Muscle of back (tissue), 11 donors: ENCODE measurements around the gene GALNT14. TPM values are rescaled to one million over a fixed set of nuclear protein-coding genes. Genes with fewer than 3 reads are reported as not detected.

ENCODE experiments used
- DNase-seq, 3 donors: peaks; one replicate each; pipeline versions ENCODE4 v3.0.0 to v3.0.0-alpha.2; 2013
- polyA plus RNA-seq, 10 donors: library from polyadenylated mRNA; unstranded; fragments of 120-200 nt; gene quantifications; one replicate each; pipeline ENCODE4 v1.2.1, GENCODE V29; 2013; ENCODE audit not compliant: insufficient read length in 10 of 10

Gene GALNT14
- polyA plus RNA-seq, 10 donors = 1.8 to 6.0 (median 2.9) TPM

GRCh38 chr2:31088504-31089195, 49.6 kb downstream of the GALNT14 start:
- DNase-seq = peak in 1 of 3 donors; percentile 13

GRCh38 chr2:31087491-31087890, 50.7 kb downstream of the GALNT14 start:
- DNase-seq = no peak

- no peak for DNase-seq
These were observed 51.6 kb downstream of the GALNT14 start for GRCh38 chr2:31086590-31086989.

GRCh38 chr2:31083234-31083993, 54.8 kb downstream of the GALNT14 start:
- no peak for DNase-seq

GRCh38 chr2:31082002-31082401, 56.2 kb downstream of the GALNT14 start:
- DNase-seq = no peak

- no peak for DNase-seq
These were observed 56.7 kb downstream of the GALNT14 start for GRCh38 chr2:31081492-31081891.

GRCh38 chr2:31080361-31080760, 57.9 kb downstream of the GALNT14 start:
- no peak for DNase-seq

- DNase-seq = no peak
These were observed 58.6 kb downstream of the GALNT14 start for GRCh38 chr2:31079665-31080064.

- no peak for DNase-seq
These were observed 59.6 kb downstream of the GALNT14 start for GRCh38 chr2:31078579-31079105.

- DNase-seq = no peak
These were observed 60.2 kb downstream of the GALNT14 start for GRCh38 chr2:31078011-31078410.

- DNase-seq = no peak
These were observed 62.2 kb downstream of the GALNT14 start for GRCh38 chr2:31075941-31076590.

- DNase-seq = no peak
These were observed 62.8 kb downstream of the GALNT14 start for GRCh38 chr2:31075431-31075830.

GRCh38 chr2:31071741-31072140, 66.5 kb downstream of the GALNT14 start:
- no peak for DNase-seq

- no peak for DNase-seq
These were observed 67.7 kb downstream of the GALNT14 start for GRCh38 chr2:31070339-31071125.

GRCh38 chr2:31069643-31070325, 68.5 kb downstream of the GALNT14 start:
- DNase-seq = no peak

GRCh38 chr2:31067259-31067658, 71.0 kb downstream of the GALNT14 start:
- DNase-seq = peak in 1 of 3 donors; percentile 16

GRCh38 chr2:31066551-31066950, 71.7 kb downstream of the GALNT14 start:
- DNase-seq = peak in 1 of 3 donors; percentile 14

GRCh38 chr2:31066086-31066485, 72.2 kb downstream of the GALNT14 start:
- no peak for DNase-seq

- no peak for DNase-seq
These were observed 72.9 kb downstream of the GALNT14 start for GRCh38 chr2:31065356-31065755.

- no peak for DNase-seq
These were observed 77.8 kb downstream of the GALNT14 start for GRCh38 chr2:31060397-31060796.
